OCI-LY7 (cell line): ENCODE data around the gene VSIG2. TPM values are rescaled to one million over a fixed set of nuclear protein-coding genes. Genes with fewer than 3 reads are reported as not detected.

Source experiments
- BruUV-seq: library from RNA; stranded (reverse); fragments of 400-500 nt; replicated peaks from 2 replicates; lab custom pipeline; 2021; lab: Mats Ljungman, UMichigan
- CTCF ChIA-PET: fragments of 300-600 bp; sonication (Branson Sonifier 250); formaldehyde crosslinking; loops from one replicate; lab custom pipeline; 2022; ENCODE audit warnings: antibody characterized with exemption; ENCODE audit not compliant: unreplicated experiment; lab: Charles Lee
- POLR2A ChIA-PET: fragments of 300-600 bp; sonication (Branson Sonifier 250); formaldehyde crosslinking; loops from one replicate; lab custom pipeline; 2022; ENCODE audit warnings: antibody characterized with exemption; lab: Charles Lee
- DNase-seq: peaks from one replicate; pipeline ENCODE4 v3.0.0-alpha.2; 2015; ENCODE audit warnings: low spot score
- H2AFZ ChIP-seq: fragments of 200-600 bp; sonication (generic), shearing (Covaris generic); 2 replicates; pipeline ENCODE4 v1.6.1; 2014; ENCODE audit warnings: mild to moderate bottlenecking, antibody characterized with exemption, low read length, moderate library complexity
- H3K27ac ChIP-seq: fragments of 200-600 bp; sonication (generic); 2 replicates; pipeline ENCODE4 v1.5.1; 2014; ENCODE audit warnings: mixed run types, low read depth, mild to moderate bottlenecking, moderate library complexity, low read length, inconsistent platforms; ENCODE audit not compliant: poor library complexity, severe bottlenecking
- H3K36me3 ChIP-seq: fragments of 200-600 bp; sonication (generic); 2 replicates; pipeline ENCODE4 v1.6.1; 2014; ENCODE audit warnings: mild to moderate bottlenecking, antibody characterized with exemption, low read length, moderate library complexity, mixed read lengths; ENCODE audit not compliant: insufficient read depth
- H3K4me1 ChIP-seq: fragments of 200-600 bp; sonication (generic); 2 replicates; pipeline ENCODE4 v1.5.1; 2014; ENCODE audit warnings: mild to moderate bottlenecking, low read length; ENCODE audit not compliant: insufficient read depth, poor library complexity, severe bottlenecking
- H3K4me2 ChIP-seq: fragments of 200-600 bp; sonication (generic); 2 replicates; pipeline ENCODE4 v1.6.1; 2014; ENCODE audit warnings: mild to moderate bottlenecking, low read length
- H3K4me3 ChIP-seq: fragments of 200-600 bp; sonication (generic); 2 replicates; pipeline ENCODE4 v1.5.1; 2014; ENCODE audit warnings: mild to moderate bottlenecking, low read depth, low read length; ENCODE audit not compliant: poor library complexity, severe bottlenecking
- H3K79me2 ChIP-seq: fragments of 200-600 bp; sonication (generic); 2 replicates; pipeline ENCODE4 v1.6.1; 2016; ENCODE audit warnings: low read depth, mild to moderate bottlenecking, low read length, moderate library complexity, mixed read lengths; ENCODE audit not compliant: insufficient read depth
- H3K9me2 ChIP-seq: fragments of 200-600 bp; sonication (generic); 2 replicates; pipeline ENCODE4 v1.6.1; 2016; ENCODE audit warnings: mild to moderate bottlenecking, low read length, mixed read lengths; ENCODE audit not compliant: insufficient read depth
- H3K9me3 ChIP-seq: fragments of 200-600 bp; sonication (generic); 2 replicates; pipeline ENCODE4 v1.6.1; 2014; ENCODE audit warnings: mild to moderate bottlenecking, mixed run types, low read length, mixed read lengths
- H4K20me1 ChIP-seq: fragments of 200-600 bp; sonication (generic); 2 replicates; pipeline ENCODE4 v1.6.1; 2014; ENCODE audit warnings: mild to moderate bottlenecking, antibody characterized with exemption, low read length, moderate library complexity, mixed read lengths; ENCODE audit not compliant: insufficient read depth
- CTCF ChIP-seq: fragments of 200-600 bp; sonication (generic); conservative IDR thresholded peaks from 2 replicates; pipeline ENCODE4 v1.5.1; 2014; ENCODE audit warnings: mild to moderate bottlenecking, antibody characterized with exemption, low read length, moderate library complexity, mixed read lengths
- EZH2phosphoT487 ChIP-seq: fragments of 200-600 bp; sonication (generic); IDR thresholded peaks from 2 replicates; pipeline ENCODE4 v1.6.1; 2018; ENCODE audit warnings: low read depth, borderline replicate concordance, mild to moderate bottlenecking, mixed run types, antibody characterized with exemption, low read length, moderate library complexity, mixed read lengths
- intact Hi-C: fragments of 100-400 bp; cut with micrococcal nuclease; formaldehyde crosslinking; loops from one replicate; pipeline ENCODE4 v1.10.0; 2022; ENCODE audit not compliant: unreplicated experiment
- total RNA-seq, 2 experiments: library from RNA; depleted of rRNA in 1 of 2; stranded (reverse); fragments of >200 nt in 1 of 2; shearing (Covaris generic) in 1 of 2; gene quantifications; 2 replicates each; pipeline ENCODE4 v1.2.3, GENCODE V29; 2014 to 2022

VSIG2 gene
- total RNA-seq, 2 experiments from 2014 or later: not detected

DNA sequence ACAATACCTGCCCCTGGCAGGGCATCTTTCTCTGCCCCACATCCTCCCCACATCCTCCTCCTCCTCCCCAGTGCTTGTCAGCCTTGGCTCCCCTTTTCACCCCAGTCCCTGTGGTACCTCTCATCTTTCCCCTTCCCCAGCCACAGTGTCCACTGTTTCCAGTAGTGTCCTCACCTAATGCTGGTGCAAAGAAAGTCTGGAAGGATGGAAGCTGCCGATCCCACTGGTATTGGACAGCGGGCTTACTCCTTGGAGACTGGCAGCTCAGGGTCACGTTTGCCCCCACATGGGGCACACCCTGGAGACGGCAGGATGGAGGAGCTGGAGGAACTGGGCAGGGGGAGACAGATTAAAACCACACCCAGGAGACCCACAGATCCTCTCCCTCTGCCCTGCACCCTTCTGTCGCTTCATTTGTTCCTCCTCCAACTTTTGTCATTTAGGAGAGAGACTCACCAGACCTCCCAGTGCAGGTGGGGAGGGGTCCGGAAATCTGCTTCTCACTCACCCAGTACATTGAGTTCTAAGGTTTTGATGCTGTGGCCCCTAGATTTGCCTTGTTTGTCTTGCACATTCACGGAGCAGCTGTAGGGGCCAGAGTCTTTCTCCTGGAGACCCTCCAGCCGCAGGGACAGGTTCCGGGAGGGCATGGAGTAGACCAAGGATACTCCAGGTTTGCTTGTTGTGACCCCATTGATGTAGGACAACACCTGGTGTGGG, 4.1 kb upstream of the VSIG2 start:
- H3K4me1 ChIP-seq: peaks cover 26% of the 10 kb centered on the region
- H3K9me2 ChIP-seq: no peaks in the 10 kb centered on the region
- TF ChIP-seq CTCF: no peak
- no peak for TF ChIP-seq EZH2phosphoT487
- H3K79me2 ChIP-seq: no peaks in the 10 kb centered on the region
- ChIA-PET CTCF (no interaction called here), POLR2A (interaction anchor here (0.6 to 0.7 kb wide), 2 partner anchors 77 to 244 kb away, joined by 3 to 4 read pairs; no protein-coding TSS in a partner anchor)
- DNase-seq: no peak
- intact Hi-C loops: no loop called here
- H3K4me3 ChIP-seq: no peak overlapping the region
- no peak overlapping the region for H2AFZ ChIP-seq
- no TSS peak for BruUV-seq
- H4K20me1 ChIP-seq: no peaks in the 10 kb centered on the region
- H3K27ac ChIP-seq: no peak overlapping the region
- no peak overlapping the region for H3K4me2 ChIP-seq
- no peaks in the 10 kb centered on the region for H3K36me3 ChIP-seq
- H3K9me3 ChIP-seq: no peaks in the 10 kb centered on the region

DNA sequence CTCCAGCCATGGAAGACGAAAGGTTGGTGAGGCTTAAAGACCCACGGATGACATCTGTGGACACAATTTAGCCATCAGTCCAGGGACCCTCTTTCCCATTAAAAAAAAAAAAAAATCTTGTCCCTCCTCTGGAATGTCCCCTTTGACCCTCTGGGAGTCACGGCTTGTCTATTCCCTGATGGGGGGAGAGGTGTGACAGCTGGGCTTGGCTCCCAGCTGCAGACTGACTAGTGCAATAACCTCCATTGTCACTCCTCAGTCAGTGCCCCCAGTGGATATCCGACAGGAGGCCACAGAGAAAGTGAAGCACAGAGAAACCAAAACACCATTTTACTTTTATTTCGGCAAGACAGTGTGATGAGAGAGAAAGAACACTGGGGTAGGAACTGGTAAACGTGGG, 2.7 kb upstream of the VSIG2 start:
- CTCF ChIA-PET: no interaction called here
- H3K79me2 ChIP-seq: no peaks in the 10 kb centered on the region

More for the DNA sequence above, 2.7 kb upstream of the VSIG2 start:
- Histone ChIP-seq H3K4me1 (peaks cover 21% of the 10 kb centered on the region), H3K4me2 (no peak overlapping the region), H3K36me3 (no peaks in the 10 kb centered on the region), H3K27ac (no peak overlapping the region), H2AFZ (no peak overlapping the region), H3K9me2 (no peaks in the 10 kb centered on the region), H3K4me3 (no peak overlapping the region), H3K9me3 (no peaks in the 10 kb centered on the region), H4K20me1 (no peaks in the 10 kb centered on the region)
- intact Hi-C loops: no loop called here
- no peak for TF ChIP-seq CTCF
- no peak for TF ChIP-seq EZH2phosphoT487
- no peak for DNase-seq
- POLR2A ChIA-PET: no interaction called here
- BruUV-seq: no TSS peak
